ENCODE measurements around the gene DNAAF5.

The DNAAF5 gene

GRCh38 chr7:726084-726853 lies at the start of gene DNAAF5:
TSS of gene DNAAF5 (plus strand) at chr7:726699. CDS start at chr7:726721, 22 bp downstream.
- DNase-seq = peak; percentile 90 to 95 (median 94)

- no peak for DNase-seq
Observed at GRCh38 chr7:676972-677385, 49.5 kb upstream of the DNAAF5 start.

GRCh38 chr7:680411-681127 lies 45.9 kb upstream of the DNAAF5 start:
- DNase-seq = no peak

GRCh38 chr7:681551-682307 lies 44.8 kb upstream of the DNAAF5 start:
- no peak for DNase-seq

- no peak for DNase-seq
Observed at GRCh38 chr7:682810-683209, 43.7 kb upstream of the DNAAF5 start.

- no peak for DNase-seq
Observed at GRCh38 chr7:683526-684205, 42.8 kb upstream of the DNAAF5 start.

GRCh38 chr7:684416-684815 lies 42.1 kb upstream of the DNAAF5 start:
- no peak for DNase-seq

GRCh38 chr7:685540-685939 lies 41.0 kb upstream of the DNAAF5 start:
- no peak for DNase-seq

- no peak for DNase-seq
Observed at GRCh38 chr7:690478-691360, 35.8 kb upstream of the DNAAF5 start.

GRCh38 chr7:691361-692045 lies 35.0 kb upstream of the DNAAF5 start:
- DNase-seq = no peak

GRCh38 chr7:693280-693679 lies 33.2 kb upstream of the DNAAF5 start:
- DNase-seq = no peak

GRCh38 chr7:696426-696811 lies 30.1 kb upstream of the DNAAF5 start:
- DNase-seq = no peak

- no peak for DNase-seq
Observed at GRCh38 chr7:696812-697551, 29.5 kb upstream of the DNAAF5 start.

GRCh38 chr7:698515-699475 lies 27.7 kb upstream of the DNAAF5 start:
- DNase-seq = no peak

GRCh38 chr7:699476-700170 lies 26.9 kb upstream of the DNAAF5 start:
- DNase-seq = no peak

- DNase-seq = no peak
Observed at GRCh38 chr7:701086-701671, 25.3 kb upstream of the DNAAF5 start.

GRCh38 chr7:703049-703448 lies 23.4 kb upstream of the DNAAF5 start:
- DNase-seq = no peak

- DNase-seq = no peak
Observed at GRCh38 chr7:706721-707120, 19.8 kb upstream of the DNAAF5 start.

Data from suppressor macrophage treated with lipopolysaccharide for 1 hour (primary cell).